Smooth muscle cell (in vitro differentiated cells): Measurements from ENCODE around the gene PAGE2. TPM values are rescaled to one million over a fixed set of nuclear protein-coding genes. Genes with fewer than 3 reads are reported as not detected.

Experiments used
- DNase-seq: peaks from one replicate; lab custom pipeline; 2025; ENCODE audit not compliant: unreplicated experiment; lab: John Stamatoyannopoulos, UW
- H2AFZ ChIP-seq: fragments of 200-600 bp; sonication (generic); 2 replicates; pipeline ENCODE4 v1.6.0; 2016; ENCODE audit warnings: antibody characterized with exemption, low read depth, mild to moderate bottlenecking
- H3F3A ChIP-seq: fragments of 200-600 bp; sonication (generic); 2 replicates; pipeline ENCODE4 v1.6.0; 2017; ENCODE audit warnings: antibody characterized with exemption, low read depth
- H3K27ac ChIP-seq: fragments of 200-600 bp; sonication (generic); 2 replicates; pipeline ENCODE4 v1.5.1; 2016; ENCODE audit warnings: low read depth, mild to moderate bottlenecking
- H3K27me3 ChIP-seq: fragments of 200-600 bp; sonication (generic); 2 replicates; pipeline ENCODE4 v1.6.1; 2016; ENCODE audit warnings: low read depth, mild to moderate bottlenecking
- H3K36me3 ChIP-seq: fragments of 200-600 bp; sonication (generic); 2 replicates; pipeline ENCODE4 v1.5.1; 2016; ENCODE audit warnings: low read depth
- H3K4me1 ChIP-seq: fragments of 200-600 bp; sonication (generic); 2 replicates; pipeline ENCODE4 v1.5.1; 2016; ENCODE audit warnings: low read depth
- H3K4me2 ChIP-seq: fragments of 200-600 bp; sonication (generic); 2 replicates; pipeline ENCODE4 v1.6.0; 2016; ENCODE audit warnings: mild to moderate bottlenecking
- H3K4me3 ChIP-seq: fragments of 200-600 bp; sonication (generic); 2 replicates; pipeline ENCODE4 v1.5.1; 2016; ENCODE audit warnings: mild to moderate bottlenecking
- H3K79me2 ChIP-seq: fragments of 200-600 bp; sonication (generic); 2 replicates; pipeline ENCODE4 v1.6.0; 2016; ENCODE audit warnings: low read depth, mild to moderate bottlenecking
- H3K9ac ChIP-seq: fragments of 200-600 bp; sonication (generic); 2 replicates; pipeline ENCODE4 v1.6.0; 2016; ENCODE audit warnings: low read depth
- H3K9me3 ChIP-seq: fragments of 200-600 bp; sonication (generic); replicated peaks from 2 replicates; pipeline ENCODE4 v1.5.1; 2016; ENCODE audit warnings: low read depth
- H4K20me1 ChIP-seq: fragments of 200-600 bp; sonication (generic); 2 replicates; pipeline ENCODE4 v1.6.0; 2016; ENCODE audit warnings: low read depth
- CTCF ChIP-seq: fragments of 200-600 bp; sonication (generic); IDR thresholded peaks from 2 replicates; pipeline ENCODE4 v1.5.1; 2017; ENCODE audit warnings: borderline replicate concordance, mild to moderate bottlenecking, antibody characterized with exemption; ENCODE audit not compliant: insufficient read depth, poor library complexity, severe bottlenecking
- WGBS: methylation state at CpG from one replicate; pipeline ENCODE4 v1.1.7; 2016; ENCODE audit warnings: low lambda C conversion rate; 5-methylcytosine and 5-hydroxymethylcytosine counted together
- polyA plus RNA-seq: library from polyadenylated mRNA; unstranded; fragments of >200 nt; fragmentation: Nextera tagmentation; extraction: Ambion mirVana; gene quantifications from 2 replicates; pipeline ENCODE4 v1.2.1, GENCODE V29; 2016
- total RNA-seq: library from RNA; depleted of rRNA; stranded (reverse); fragments of >200 nt; gene quantifications from 2 replicates; pipeline ENCODE4 v1.2.3, GENCODE V29; 2014

The PAGE2 gene
- total and polyA plus RNA-seq, 2 experiments from 2014 or later, result not detected

GRCh38 chrX:55123900-55124299 is 35.1 kb downstream of the PAGE2 start:
- Histone ChIP-seq H3K9me3 (no peaks in the 10 kb centered on the region), H3K4me1 (peaks cover 5% of the 10 kb centered on the region), H3K4me2 (no peak overlapping the region), H3K27me3 (no peaks in the 10 kb centered on the region), H3F3A (no peaks in the 10 kb centered on the region), H3K9ac (no peak overlapping the region), H3K79me2 (no peaks in the 10 kb centered on the region), H3K4me3 (no peak overlapping the region), H3K36me3 (no peaks in the 10 kb centered on the region), H3K27ac (no peak overlapping the region), H4K20me1 (no peaks in the 10 kb centered on the region), H2AFZ (no peak overlapping the region)
- 89% methylated on average over 7 of the region's 7 CpGs for WGBS
- DNase-seq, result no peak
- TF ChIP-seq CTCF, result no peak

GRCh38 chrX:55127692-55128091 is 38.9 kb downstream of the PAGE2 start:
- Histone ChIP-seq H4K20me1 (no peaks in the 10 kb centered on the region), H3K79me2 (no peaks in the 10 kb centered on the region), H2AFZ (no peak overlapping the region), H3K4me1 (no peaks in the 10 kb centered on the region), H3K27ac (no peak overlapping the region), H3K36me3 (no peaks in the 10 kb centered on the region), H3F3A (no peaks in the 10 kb centered on the region), H3K4me3 (no peak overlapping the region), H3K27me3 (no peaks in the 10 kb centered on the region), H3K9me3 (no peaks in the 10 kb centered on the region), H3K9ac (no peak overlapping the region), H3K4me2 (no peak overlapping the region)
- WGBS, result 50% methylated on average over 2 of the region's 2 CpGs
- DNase-seq, result no peak
- no peak for TF ChIP-seq CTCF

GRCh38 chrX:55129361-55129760 is 40.5 kb downstream of the PAGE2 start:
- Histone ChIP-seq H4K20me1 (no peaks in the 10 kb centered on the region), H3K4me3 (no peak overlapping the region), H2AFZ (no peak overlapping the region), H3K9me3 (no peaks in the 10 kb centered on the region), H3K4me2 (no peak overlapping the region), H3K79me2 (no peaks in the 10 kb centered on the region), H3K9ac (no peak overlapping the region), H3K4me1 (no peaks in the 10 kb centered on the region), H3K27ac (no peak overlapping the region), H3F3A (no peaks in the 10 kb centered on the region), H3K36me3 (no peaks in the 10 kb centered on the region), H3K27me3 (no peaks in the 10 kb centered on the region)
- no peak for DNase-seq
- WGBS, result 66% methylated on average over 2 of the region's 2 CpGs
- no peak for TF ChIP-seq CTCF

- Histone ChIP-seq H4K20me1 (no peaks in the 10 kb centered on the region), H3K36me3 (no peaks in the 10 kb centered on the region), H3K4me3 (no peak overlapping the region), H3K9ac (no peak overlapping the region), H3K79me2 (no peaks in the 10 kb centered on the region), H3F3A (no peaks in the 10 kb centered on the region), H3K4me2 (no peak overlapping the region), H3K27ac (no peak overlapping the region), H3K4me1 (no peaks in the 10 kb centered on the region), H2AFZ (no peak overlapping the region), H3K9me3 (no peaks in the 10 kb centered on the region), H3K27me3 (no peaks in the 10 kb centered on the region)
- TF ChIP-seq CTCF, result no peak
- 63% methylated on average over 4 of the region's 4 CpGs for WGBS
- no peak for DNase-seq
These were observed 41.7 kb downstream of the PAGE2 start for GRCh38 chrX:55130481-55130880.
